GM19035 (cell line): ENCODE results near the gene NOS1.

Source experiments
- ATAC-seq: cut with Tn5 transposase; IDR thresholded peaks from one replicate; pipeline ENCODE4 v1.9.1; 2021; ENCODE audit not compliant: unreplicated experiment

Gene NOS1

GRCh38 chr12:117333331-117333881 is 28.0 kb downstream of the NOS1 start:
- no peak for ATAC-seq

GRCh38 chr12:117331691-117332090 is 29.7 kb downstream of the NOS1 start:
- no peak for ATAC-seq

GRCh38 chr12:117330441-117331113 is 30.8 kb downstream of the NOS1 start:
- no peak for ATAC-seq

GRCh38 chr12:117329756-117330155 is 31.7 kb downstream of the NOS1 start:
- ATAC-seq, result no peak

- no peak for ATAC-seq
Measured at GRCh38 chr12:117328556-117329100, 32.8 kb downstream of the NOS1 start.

- no peak for ATAC-seq
Measured at GRCh38 chr12:117322428-117322827, 39.0 kb downstream of the NOS1 start.

GRCh38 chr12:117321572-117321971 is 39.9 kb downstream of the NOS1 start:
- ATAC-seq, result no peak

GRCh38 chr12:117318591-117318990 is 42.8 kb downstream of the NOS1 start:
- no peak for ATAC-seq

GRCh38 chr12:117316336-117316735 is 45.1 kb downstream of the NOS1 start:
- ATAC-seq, result no peak

- ATAC-seq, result no peak
Measured at GRCh38 chr12:117313926-117314325, 47.5 kb downstream of the NOS1 start.

- no peak for ATAC-seq
Measured at GRCh38 chr12:117312770-117313169, 48.7 kb downstream of the NOS1 start.

GRCh38 chr12:117309276-117309925 is 52.0 kb downstream of the NOS1 start:
- no peak for ATAC-seq

GRCh38 chr12:117300174-117300573 is 61.3 kb downstream of the NOS1 start:
- no peak for ATAC-seq

- ATAC-seq, result no peak
Measured at GRCh38 chr12:117298648-117299225, 62.7 kb downstream of the NOS1 start.

- ATAC-seq, result no peak
Measured at GRCh38 chr12:117298191-117298590, 63.2 kb downstream of the NOS1 start.

GRCh38 chr12:117294189-117294603 is 67.2 kb downstream of the NOS1 start:
- ATAC-seq, result no peak

- ATAC-seq, result no peak
Measured at GRCh38 chr12:117293510-117293909, 67.9 kb downstream of the NOS1 start.

GRCh38 chr12:117292688-117293087 is 68.7 kb downstream of the NOS1 start:
- ATAC-seq, result no peak

GRCh38 chr12:117284140-117284539 is 77.3 kb downstream of the NOS1 start:
- no peak for ATAC-seq

GRCh38 chr12:117282490-117282889 is 78.9 kb downstream of the NOS1 start:
- no peak for ATAC-seq

- ATAC-seq, result no peak
Measured at GRCh38 chr12:117280019-117280680, 81.3 kb downstream of the NOS1 start.
